CD4-positive, alpha-beta T cell treated with Interferon gamma for 1 hour (primary cell): Measurements from ENCODE around the gene ZCCHC17.
A peak's percentile ranks its signal among the peaks of the same experiment; 100 is the strongest.
"Not testable (repeated sequence)": the region's sequence is repeated elsewhere in the genome, so short reads cannot be mapped to it uniquely, and the experiment has no call there.

ENCODE experiments used
- DNase-seq: peaks from one replicate; pipeline ENCODE4 v3.0.0-alpha.2; 2020

The ZCCHC17 gene

DNA sequence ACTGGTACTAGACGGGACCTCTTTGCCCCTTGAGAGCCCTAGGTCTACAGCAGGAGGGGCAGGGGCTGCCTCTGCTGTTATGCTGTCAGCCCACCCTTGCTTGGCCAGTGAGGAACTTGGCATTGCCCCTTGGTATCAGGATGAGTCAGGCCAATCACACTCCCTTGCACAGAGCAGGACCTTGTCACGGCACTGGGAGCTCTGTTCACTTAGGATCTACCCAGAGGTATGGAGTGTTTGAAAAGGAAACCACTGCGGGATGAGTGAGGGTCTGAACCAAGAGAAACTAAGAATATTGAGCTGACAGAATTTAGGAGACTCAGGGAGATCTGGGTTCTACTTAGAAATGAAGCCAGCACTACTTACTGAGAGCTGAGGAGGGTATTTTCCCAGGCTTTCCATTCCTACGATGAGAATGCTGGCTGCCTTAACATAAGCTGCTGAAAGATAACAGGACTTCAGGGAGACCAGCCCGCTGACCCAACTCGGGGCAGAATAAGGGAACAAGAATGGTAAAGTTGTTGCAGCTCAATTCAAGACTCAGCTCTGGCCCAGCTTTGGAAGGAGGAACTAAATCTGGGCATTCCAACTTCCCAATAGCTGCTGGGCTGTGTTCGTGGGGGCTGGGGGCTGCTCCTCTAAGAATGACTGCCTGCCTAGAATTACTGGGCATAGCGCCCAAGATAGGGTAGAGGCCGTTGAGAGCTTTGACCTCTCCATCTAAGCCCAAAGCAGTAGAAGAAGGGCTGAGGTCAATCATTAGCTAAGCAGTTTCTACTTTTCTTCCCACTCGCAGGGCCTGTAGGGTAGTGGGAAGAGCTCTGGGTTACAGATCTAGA is 74.5 kb downstream of the ZCCHC17 start:
- DNase-seq, result no peak

DNA sequence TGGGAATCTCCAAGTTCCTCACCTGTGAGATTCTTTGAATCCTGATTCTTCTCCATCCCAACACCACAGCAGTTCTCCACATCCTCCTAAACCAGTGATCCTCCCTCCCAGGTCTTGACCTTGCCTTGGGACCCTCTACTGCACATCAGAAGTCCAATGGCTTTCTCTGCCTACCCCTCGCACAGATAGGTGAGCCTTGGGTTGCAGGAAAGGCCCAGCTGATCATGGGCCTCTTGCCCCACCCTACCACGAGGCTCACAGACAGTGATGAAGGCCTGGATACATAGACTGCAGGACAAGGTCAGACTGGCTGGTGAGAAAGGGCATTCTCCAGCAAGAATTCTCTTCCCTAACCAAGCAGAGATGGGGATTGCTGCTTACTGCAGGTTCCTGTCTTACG is 75.2 kb downstream of the ZCCHC17 start:
- DNase-seq, result no peak

DNA sequence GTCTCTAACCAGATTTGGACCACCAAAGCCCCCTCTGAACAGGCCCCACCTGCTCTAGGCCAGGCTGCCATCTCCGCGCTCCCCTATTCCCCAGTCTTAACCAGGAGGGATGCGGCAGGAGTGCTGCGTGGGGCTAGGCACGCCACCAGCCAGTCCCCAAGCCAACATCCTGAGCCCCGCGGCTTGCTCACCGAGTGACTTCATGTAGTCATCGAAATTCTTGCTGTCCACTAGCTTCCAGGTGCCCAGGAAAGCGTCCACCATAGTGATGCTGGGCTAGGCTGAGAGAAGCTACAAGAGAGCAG is 75.9 kb downstream of the ZCCHC17 start:
- no peak for DNase-seq

DNA sequence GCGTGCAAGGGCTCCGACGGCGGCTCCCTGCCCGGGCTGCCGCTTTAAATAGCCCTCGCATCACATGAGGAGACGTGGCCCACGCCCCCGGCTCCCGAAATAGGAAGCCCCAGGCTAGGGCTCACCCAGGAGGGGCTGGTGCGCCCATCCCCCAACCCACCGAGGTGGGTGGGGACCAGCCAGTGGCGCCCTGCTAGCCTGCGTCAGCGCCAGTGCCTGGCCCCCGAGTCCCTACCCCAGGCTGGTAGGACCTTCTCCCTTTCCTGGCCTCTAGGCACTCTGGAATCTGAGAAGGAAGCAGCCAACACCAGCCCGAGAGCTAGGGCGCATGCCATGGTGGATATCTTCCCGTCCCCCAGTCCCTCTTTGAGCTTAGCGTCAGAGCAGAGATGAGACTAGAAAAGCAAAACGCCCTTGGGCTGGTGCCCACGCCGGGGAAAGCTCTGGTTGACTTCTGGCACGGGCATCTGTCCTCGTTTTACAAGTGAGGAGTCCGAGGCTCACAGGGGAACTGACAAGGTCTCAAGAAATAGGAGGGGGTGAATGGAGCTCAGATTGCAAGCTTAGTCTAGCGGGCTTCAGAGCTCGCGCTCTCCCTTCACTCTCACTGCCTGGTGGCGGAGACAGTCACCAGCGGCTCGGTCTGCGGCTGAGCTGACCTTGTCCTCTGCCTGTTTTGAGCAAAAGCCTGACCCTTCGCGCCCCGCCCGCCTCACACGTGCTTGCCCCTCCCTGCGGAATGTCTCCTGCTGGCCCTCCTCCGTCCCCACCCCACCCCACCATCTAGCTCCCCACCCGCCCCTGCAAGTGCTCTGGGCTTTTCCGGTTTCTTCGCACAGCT is 76.4 kb downstream of the ZCCHC17 start, which contains the start of gene FABP3:
Gene FABP3 (minus strand): TSS at position 21 of the 841 bp plus-strand sequence. CDS start 62 bp downstream, outside the sequence.
- no peak for DNase-seq

DNA sequence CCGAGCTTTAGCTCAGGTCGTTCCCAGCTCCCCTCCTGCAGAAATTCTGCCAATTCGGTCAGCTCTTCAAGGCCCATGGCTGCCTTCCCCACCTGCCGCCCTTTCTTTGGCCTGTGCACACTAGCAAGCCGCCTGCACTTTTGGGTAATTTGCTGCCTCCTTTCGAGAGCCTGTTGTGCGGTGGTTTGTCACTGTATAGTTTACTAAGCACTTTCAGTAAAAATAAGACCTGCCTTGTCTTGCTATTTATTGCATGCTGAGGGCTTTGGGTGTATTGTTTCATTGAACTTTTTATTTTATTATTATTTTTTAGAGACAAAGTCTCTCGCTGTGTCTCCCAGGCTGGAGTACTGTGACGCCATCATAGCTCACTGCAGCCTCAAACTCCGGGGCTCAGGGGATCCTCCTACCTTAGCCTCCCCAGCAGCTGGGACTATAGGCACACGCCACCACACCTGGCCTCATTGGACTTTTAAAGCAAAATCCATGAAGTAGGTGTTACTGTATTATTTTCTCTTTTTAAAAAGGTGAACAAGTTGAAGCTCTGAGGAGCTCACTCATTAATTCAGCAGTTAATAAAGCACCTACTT is 77.2 kb downstream of the ZCCHC17 start:
- DNase-seq, result no peak

DNA sequence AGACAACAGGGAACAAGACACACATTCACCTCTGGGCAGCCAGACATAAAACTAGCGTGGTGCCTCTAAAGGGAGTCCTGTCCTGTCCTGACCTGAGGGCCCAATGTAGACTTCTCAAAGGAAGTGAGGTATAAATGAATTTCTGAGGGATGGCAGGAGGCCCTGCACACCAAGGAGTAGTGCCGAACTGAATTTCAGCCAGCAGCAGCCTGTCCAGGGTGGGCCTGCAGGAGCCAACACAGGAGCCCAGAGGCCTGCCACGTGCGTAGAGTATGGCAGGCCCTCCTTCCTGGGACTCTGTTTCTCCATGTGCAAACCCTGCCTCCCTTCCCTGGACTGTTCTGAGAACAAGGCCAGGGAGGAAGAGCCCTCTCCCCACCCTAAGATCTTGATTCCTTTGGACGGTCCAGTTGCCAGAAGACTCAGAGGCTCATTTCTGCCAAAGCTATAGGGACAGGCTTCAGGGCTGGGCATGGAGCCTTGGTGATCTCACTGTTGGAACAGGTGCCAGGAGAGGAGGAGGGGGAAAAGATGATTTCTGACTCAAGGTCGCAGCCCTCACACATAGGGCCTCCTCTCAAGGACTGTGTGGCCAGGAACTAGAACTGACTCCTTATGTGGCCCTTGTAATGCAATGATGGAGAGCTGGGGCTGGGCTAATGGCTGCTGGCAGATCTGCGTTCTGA is 77.8 kb downstream of the ZCCHC17 start:
- DNase-seq, result no peak

DNA sequence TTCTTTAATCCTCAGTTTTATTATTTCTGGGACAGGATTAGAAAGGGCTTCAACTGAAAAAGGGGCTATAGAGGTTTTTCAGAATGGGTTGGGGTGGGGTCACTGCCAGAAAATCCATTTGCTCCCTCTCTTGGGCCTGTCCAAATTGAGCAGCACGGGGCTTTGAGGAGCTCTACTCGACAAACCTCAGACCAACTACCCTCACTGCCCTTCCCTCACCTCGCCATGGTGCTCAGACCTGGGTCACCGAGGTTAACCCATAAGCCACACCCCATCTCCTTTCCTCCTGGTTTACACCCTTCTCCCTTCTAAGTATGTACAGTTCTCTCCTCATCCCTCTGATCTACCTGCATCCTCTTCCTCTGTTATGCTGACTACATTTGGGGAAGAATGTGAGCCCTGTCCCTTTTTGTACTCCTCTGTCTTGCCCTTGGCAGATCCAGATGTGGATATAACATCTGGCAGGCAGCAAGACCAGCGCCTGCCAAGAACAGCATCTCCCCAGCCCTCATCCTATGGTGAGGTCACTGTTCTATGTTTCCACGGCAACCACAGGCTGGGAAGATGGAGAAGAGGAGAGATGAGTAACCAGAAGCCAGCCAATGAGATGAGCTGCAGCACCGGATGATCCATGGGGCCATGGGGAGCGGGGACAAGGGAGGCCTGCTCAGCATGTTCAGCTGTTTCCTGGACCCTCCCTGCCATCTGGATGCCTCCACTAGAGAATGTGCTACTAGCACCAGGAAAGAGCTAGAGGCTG is 79.7 kb downstream of the ZCCHC17 start:
- DNase-seq, result no peak

DNA sequence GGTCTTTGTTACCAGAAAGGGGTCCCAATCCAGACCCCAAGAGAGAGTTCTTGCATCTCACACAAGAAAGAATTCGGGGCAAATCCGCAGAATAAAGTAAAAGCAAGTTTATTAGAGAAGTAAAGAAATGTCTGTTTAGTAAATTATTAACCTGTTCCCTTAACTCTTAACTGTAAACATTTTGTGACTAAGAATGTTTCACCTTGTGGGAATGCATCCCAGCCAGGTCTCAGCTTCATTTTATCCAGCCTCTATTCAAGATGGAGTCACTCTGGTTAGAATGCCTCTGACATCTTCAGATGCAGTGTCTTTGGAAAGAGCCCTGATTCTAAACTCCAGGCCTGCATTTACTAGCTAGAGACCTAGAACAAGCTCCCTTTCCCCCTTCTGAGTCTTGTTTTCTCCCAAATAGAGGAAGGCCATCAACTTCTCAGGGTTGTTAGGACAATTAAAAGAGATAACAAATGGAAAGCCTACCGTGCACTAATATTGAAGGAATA is 80.6 kb downstream of the ZCCHC17 start:
- no peak for DNase-seq

DNA sequence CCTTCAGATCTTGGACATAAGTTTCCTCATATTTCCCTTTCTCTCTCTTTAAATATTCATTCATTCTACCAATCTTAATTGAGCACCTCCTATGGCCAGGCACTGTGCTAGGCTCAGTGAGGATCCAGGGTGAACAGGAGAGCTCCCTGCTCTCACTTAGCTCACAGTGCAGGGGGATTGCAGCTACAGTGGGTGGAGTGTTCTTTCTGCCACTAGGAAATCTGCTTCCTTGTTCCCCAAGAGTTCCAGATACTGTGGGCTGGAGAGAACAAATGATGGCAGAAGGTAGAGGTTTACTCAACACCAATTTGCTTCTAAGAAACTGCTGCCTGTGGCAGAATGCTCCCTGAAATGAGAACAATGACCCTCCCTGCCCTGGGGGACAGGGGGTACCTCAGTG is 81.2 kb downstream of the ZCCHC17 start:
- no peak for DNase-seq

DNA sequence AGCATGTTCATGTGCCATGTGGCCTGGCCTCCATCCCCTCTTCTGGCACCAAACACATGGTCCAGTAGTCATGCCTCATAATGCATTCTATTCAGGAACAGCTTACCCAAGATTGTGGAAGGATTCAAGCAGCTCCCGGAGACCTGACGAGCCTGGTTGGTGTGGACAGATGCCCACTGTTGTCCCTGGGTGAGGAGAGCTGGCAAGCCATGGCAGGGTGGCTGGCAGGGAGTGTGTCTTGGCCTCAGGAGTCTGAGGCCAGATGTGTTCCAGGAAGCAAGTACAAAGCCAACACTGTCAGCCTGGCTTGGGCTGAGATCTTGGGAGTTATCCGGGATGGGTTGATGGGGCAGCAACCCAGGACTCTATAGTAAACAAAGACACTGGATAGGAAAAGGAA is 83.3 kb downstream of the ZCCHC17 start:
- DNase-seq, result no peak

DNA sequence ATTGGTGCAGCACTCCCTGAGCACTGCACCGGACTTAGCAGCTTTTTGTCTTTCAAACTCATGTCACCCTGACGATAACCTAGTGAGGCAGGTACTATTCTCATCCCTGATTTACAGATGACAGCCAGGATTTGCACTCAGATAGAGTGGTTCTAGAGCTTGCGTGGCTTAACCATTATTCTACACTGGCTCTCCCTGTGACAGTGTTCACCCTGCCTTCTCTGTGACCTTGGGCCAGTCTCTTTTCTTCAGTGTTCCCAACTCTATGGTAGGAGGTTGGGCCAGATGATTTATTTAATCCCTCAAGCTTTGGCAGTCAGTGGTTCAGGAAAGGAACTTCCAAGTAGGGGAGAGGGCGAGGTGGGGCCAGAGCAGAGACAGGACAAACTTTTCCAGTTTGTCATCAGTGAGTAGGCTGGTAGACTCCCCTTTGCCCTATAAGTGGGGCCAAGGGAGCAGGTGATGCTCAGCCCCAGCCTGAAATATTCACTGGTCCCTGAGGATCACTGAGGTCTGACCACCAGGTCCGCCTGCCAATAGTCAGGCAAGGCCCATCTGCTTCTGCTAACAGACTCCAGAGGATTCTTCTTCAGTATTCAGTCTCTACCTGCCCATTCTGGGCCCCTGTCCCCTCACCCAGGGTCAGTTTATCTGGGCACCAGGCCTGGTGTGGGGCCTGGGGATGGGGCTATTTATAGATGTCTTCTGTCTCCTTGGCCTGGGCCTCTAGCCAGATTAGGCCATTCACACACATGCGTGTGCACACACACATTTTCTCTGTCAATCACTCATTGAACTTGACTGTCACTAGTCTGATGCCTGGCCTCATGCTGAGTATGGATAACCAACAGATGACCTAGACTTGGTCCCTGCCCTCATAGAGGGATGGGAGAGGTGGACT is 84.8 kb downstream of the ZCCHC17 start:
- DNase-seq, result no peak

DNA sequence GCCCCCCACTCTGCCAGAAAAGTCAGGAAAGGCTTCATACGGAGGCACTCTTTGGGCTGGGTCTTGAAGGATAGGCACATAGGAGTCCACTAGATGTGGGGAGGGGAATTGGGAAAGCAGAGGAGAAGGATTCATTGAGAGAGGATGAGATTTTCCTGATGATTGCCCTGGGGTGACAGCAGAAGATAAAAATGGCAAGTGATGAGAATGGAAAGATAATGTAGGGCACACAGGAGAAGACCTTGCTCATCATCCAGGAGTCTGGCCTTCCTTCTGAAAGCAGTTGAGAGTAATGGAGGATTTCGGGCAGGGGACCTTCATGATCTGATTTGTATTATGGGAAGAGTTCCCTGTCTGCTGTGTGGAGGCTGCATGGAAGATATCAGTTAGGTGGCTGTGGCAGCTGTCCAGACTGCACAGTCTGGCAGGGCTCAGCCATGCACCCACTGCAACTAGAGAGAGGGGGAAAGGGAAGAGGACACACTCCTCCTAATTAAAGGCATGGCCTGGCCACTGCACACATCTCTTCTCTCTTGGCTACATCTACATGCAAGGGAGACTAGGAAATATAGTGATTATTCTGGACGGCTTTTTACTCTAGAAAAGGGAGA is 85.7 kb downstream of the ZCCHC17 start:
- no peak for DNase-seq

DNA sequence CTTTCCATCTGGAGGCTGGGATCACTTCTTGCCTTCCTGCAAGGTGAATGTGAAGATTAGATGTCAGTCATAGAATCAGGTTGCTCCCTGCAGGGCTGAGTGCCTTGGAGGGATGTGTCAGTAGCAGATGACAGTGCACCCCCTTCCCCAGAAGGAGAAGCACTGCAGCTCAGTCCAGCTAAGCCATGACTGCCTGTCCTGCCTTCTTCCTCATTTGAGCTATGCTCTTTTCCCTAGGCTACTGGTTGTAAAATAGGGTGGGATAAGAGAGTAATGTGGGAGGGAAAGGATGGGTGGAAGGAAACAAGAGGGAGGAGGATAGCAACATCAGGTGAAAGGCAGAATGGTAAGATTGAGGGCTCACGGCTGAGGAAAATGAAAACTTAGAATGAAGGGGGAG is 87.1 kb downstream of the ZCCHC17 start:
- no peak for DNase-seq

DNA sequence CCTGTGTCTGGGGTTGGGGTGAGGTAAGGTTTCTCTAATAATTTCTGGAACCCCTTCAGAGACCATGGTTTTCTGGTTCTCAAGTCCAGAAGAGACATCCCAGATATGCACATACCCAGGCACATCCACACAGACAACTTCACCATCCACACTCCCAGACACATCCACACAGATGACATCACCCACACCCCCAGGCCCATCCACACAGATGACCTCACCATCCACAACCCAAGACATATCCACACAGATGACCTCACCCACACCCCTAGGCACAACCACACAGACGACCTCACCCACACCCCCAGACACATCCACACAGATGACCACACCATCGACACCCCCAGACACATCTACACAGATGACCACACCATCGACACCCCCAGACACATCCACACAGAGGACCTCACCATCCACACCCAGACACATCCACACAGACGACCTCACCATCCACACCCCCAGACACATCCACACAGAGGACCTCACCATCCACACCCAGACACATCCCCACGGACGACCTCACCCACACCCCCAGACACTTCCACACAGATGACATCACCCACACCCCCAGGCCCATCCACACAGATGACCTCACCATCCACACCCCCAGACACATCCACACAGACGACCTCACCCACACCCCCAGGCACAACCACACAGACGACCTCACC is 89.9 kb downstream of the ZCCHC17 start:
- DNase-seq, result not testable (repeated sequence)

DNA sequence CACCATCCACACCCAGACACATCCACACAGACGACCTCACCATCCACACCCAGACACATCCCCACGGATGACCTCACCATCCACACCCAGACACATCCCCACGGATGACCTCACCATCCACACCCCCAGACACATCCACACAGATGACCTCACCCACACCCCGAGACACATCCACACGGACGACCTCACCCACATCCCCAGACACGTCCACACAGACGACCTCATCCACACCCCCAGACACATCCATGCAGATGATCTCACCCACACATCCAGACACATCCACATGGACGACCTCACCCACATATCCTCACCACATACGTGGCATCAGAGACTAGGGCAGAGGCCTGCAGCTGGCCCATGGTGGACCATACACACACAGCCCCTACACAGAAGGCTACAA is 90.8 kb downstream of the ZCCHC17 start:
- DNase-seq, result no peak

DNA sequence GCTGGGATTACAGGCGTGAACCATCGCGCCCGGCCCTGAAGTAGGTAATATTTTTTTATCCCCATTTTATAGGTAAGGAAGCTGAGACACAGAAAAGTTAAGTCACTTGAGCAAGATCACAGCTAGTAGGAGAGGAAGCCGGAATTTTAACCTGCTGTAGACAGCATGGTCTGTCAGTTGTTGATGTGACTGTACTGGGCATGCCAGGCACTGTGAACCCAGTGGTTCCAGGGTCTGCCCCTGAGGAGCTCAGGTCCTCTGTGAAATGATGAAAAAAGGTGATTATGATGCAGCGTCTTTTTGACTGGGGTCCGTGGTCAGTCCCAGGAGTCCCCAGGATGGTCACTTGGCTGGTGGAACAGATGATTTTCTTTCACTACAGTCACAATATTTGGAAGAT is 92.8 kb downstream of the ZCCHC17 start:
- DNase-seq, result no peak

DNA sequence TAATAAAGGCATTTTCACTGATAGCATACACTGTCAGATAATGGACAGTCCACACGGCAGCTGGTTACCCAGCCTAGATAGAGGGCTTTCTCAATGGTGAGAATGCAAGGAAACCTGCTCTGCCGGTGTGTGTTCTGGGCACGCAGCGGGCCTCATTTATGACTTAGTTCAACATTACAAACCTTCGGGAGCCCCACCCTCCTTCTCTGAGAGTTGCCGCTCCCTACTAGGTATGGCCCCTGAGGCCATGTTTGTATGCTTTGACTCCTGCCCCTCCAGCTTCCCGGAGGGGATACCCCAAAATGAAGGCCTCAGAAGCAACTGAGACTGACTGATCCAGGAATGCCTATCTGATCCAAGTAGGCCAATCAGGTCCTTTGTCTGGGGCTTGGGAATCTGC is 93.2 kb downstream of the ZCCHC17 start:
- no peak for DNase-seq

DNA sequence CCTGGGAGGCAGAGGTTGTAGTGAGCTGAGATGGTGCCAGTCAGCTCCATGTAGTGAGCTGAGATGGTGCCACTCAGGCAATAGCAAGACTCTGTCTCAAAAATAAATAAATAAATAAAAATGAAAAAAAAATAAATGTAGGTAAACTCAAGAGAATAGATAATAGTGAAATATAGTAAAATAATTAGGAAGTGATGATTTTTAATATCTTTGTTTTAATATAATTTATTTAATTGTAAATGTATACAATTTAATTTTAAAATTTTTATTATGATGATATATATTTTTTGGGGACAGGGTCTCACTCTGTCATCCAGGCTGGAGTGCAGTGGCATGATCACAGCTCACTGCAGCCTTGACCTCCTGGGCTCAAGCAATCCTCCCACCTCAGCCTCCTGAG is 96.6 kb downstream of the ZCCHC17 start:
- no peak for DNase-seq

DNA sequence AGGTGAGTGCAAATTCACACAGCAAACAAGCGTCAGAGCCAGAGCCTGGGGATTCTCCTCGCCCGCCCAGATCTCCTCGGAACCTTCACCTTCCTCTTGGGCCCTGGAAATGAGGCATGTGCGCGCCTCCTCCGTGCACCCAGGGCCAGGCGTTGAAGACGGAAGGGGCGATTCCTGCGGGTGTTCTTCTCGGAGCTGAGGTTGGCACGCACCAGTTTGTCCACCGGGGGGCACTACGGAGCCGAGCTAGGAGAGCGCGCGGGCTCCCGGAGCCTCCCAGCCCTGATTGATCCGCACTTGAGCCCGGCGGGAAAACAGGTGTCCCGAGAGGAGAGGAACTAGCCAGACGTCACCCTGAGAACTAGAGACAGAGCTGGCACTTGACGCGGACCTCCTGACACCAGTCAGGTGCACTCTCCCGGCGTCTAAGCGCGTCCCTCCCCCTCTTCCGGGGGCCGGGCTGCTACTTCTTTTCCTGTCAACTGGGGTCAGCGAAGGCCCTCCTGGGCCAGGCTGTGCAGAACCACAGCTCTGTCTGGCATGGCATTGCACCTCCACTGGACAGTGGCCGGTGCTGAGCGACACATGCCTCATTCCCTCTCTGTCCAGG is 97.9 kb downstream of the ZCCHC17 start:
- DNase-seq, result peak; percentile 64
